Posterior vena cava (tissue), 2 donors: Measurements from ENCODE around the gene CGN. TPM values are rescaled to one million over a fixed set of nuclear protein-coding genes. Genes with fewer than 3 reads are reported as not detected.
A peak's percentile ranks its signal among the peaks of the same experiment; 100 is the strongest.
"Not testable (repeated sequence)": the region's sequence is repeated elsewhere in the genome, so short reads cannot be mapped to it uniquely, and the experiment has no call there.

Experiments used
- DNase-seq: peaks from one replicate; pipeline ENCODE4 v3.0.0-alpha.2; 2020; ENCODE audit warnings: low spot score
- intact Hi-C, 2 donors: fragments of 100-400 bp; cut with DNase I; formaldehyde crosslinking; loops; one replicate each; pipeline versions ENCODE4 v1.14.1 to v1.14.2; 2022 to 2023
- total RNA-seq, 2 donors: library from RNA; stranded (reverse); fragmentation: NEBNext Ultra II Directional; extraction: Animal tissue kit (Norgen Biotek cat#: 25700); gene quantifications; one replicate each; pipeline ENCODE4 v1.2.1, GENCODE V29; 2021
- donor health status: DM: yes; HTN: yes; CAD: no.
- donor health status: DM: yes; HTN: yes; CAD: no.

Gene CGN
- total RNA-seq, 2 donors from 2014 or later, result 0.29 TPM; not detected in 1

DNA sequence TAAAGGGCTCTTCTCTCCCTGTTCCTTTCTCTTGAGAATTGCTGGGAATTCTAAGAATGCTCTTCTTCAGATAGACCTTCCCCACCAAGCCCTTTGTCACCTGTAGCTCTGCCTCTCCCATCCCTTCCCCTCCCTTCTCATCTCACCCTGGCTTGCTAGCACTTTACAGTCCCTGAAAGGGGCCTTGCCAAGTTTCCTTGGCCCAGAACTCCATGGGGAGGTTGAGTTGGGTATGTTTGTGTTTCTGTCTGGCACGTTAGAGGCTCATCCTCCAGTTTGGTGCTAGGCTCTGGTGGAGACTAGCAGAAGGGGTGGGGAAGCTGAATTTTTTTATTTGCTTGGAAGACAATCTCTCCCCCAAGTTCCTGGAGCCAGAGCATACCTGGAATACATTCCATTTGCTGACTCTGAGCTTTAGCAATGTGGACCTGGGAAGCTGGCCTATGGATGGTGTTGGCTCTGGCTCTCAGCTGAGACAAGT lies 4.9 kb downstream of the CGN start:
- DNase-seq, result no peak
- intact Hi-C loops, result no loop called here

DNA sequence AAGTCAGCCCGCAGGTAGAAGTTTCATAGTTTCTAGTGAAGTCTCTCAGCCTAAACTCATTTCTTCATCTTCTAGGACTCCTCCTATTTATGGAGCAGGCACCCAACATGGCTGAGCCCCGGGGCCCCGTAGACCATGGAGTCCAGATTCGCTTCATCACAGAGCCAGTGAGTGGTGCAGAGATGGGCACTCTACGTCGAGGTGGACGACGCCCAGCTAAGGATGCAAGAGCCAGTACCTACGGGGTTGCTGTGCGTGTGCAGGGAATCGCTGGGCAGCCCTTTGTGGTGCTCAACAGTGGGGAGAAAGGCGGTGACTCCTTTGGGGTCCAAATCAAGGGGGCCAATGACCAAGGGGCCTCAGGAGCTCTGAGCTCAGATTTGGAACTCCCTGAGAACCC lies 7.2 kb downstream of the CGN start:
- no peak for DNase-seq
- intact Hi-C loops, result no loop called here

GRCh38 chr1:151518936-151519335 lies 7.7 kb downstream of the CGN start:
- intact Hi-C loops, result no loop called here
- DNase-seq, result no peak

DNA sequence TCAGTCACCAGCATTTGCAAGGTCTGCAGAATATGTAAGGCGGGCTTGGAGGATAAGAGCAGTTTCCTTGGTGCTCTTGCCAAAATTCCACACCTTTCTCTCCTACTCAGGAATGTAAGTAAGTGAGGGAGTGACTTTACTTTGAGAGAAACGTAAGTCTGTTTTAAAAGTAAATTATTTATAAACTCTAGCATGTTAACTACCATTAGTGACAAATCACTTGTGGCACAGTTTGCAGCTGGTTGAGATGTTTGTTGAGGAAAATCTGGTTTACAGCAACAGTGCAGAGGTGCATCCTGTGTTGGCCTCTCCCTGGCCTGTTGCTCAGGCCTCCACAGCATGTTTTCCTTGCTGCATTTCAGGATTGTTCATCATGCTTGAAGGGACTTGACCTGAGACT lies 8.5 kb downstream of the CGN start:
- no peak for DNase-seq
- intact Hi-C loops, result no loop called here

GRCh38 chr1:151520359-151520758 lies 9.2 kb downstream of the CGN start:
- intact Hi-C loops, result no loop called here
- no peak for DNase-seq

DNA sequence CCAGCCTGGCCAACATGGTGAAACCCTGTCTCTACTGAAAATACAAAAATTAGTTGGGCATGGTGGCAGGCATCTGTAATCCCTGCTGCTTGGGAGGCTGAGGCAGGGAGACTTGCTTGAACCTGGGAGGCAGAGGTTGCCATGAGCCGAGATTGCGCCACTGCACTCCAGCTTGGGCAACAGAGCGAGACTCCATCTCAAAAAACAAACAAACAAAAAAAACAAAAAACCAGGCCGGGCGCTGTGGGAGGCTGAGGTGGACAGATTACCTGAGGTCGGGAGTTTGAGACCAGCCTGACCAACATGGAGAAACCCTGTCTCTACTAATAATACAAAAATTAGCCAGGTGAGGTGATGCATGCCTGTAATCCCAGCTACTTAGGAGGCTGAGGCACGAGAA lies 11.2 kb downstream of the CGN start:
- intact Hi-C loops, DNase-seq: not testable (repeated sequence)

DNA sequence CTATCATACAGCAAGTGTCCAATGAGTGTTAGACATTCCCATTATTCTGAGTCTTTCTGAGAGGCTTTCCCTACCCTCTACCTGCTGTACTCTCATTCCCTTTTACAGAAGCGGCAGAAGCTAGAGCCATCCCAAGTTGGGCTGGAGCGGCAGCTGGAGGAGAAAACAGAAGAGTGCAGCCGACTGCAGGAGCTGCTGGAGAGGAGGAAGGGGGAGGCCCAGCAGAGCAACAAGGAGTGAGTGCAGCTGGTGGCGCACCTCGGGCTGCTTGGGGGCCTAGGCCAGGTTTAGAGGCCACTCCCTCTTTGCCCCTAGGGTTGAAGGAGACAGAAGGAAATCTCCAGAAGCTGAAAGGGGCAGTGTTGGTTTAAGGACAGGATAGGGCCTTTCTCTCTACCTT lies 12.1 kb downstream of the CGN start:
- no peak for DNase-seq
- intact Hi-C loops, result no loop called here

DNA sequence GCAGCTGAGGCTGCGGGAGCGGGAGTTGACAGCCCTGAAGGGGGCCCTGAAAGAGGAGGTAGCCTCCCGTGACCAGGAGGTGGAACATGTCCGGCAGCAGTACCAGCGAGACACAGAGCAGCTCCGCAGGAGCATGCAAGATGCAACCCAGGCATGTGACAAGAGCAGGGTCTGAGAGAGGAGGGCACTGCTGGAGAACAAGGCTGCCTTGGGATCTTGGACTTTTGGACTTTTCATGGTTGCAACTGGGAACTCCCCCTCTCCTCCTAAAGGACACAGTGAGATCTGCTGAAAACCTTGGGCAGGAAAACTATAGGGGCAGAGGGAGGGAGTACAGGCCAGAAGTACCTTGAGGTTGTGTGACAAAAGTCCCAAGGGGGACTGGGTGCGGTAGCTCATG lies 13.5 kb downstream of the CGN start:
- intact Hi-C loops, result no loop called here

DNA sequence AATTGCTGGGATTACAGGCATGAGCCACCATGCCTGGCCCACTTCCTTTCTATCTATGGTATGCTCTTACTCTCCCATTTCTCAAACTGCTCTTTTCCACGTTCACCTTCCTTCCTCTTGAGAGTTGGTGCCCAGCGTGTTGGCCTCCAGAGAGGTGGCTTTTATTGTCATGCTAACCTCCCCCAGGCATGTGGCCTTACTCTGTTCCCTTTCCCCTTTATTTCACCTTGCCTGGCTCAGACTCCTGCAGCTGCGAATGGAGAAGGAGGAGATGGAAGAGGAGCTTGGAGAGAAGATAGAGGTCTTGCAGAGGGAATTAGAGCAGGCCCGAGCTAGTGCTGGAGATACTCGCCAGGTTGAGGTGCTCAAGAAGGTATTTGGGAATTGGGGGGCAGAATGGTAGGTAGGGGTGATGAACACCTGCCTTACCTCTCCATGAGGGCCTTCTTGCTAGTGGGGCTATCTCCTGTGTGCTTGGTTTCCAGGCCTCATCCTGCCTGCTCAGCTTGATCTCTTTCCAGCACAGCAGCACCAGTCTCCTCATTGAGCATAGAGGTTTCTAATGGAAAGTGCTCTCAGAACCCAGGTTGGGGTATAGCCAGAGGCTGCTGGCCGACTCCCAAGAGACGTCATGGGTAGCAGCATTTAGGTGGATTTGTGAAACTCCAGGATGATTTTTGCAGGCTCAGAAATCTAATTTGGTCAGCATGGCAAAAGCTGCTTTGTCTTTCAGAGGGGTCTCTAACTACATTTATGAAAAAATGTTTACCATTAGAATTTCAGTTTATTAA lies 15.7 kb downstream of the CGN start:
- intact Hi-C loops, result no loop called here
- DNase-seq, result peak; percentile 24

More for the DNA sequence above, 13.5 kb downstream of the CGN start:
- peak; percentile 44 for DNase-seq

GRCh38 chr1:151529211-151529702 lies 18.1 kb downstream of the CGN start:
- DNase-seq, result no peak

DNA sequence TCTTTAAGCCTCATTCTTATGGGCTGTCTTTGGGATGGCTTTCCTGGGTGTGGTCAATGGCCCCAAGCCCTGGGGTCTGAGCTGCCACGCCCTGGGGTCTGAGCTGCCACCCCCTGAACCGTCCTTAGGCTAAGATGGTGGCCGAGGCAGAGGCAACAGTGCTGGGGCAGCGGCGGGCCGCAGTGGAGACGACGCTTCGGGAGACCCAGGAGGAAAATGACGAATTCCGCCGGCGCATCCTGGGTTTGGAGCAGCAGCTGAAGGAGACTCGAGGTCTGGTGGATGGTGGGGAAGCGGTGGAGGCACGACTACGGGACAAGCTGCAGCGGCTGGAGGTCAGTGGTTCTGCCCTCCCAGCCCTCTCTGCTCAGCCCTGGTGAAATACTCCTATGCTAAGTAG lies 18.6 kb downstream of the CGN start:
- no peak for DNase-seq
- intact Hi-C loops, result loop anchor here in 1 of 2 donors (10.0 kb wide), 1 partner anchor 205 kb away; no protein-coding TSS in a partner anchor

More at GRCh38 chr1:151529211-151529702, 18.1 kb downstream of the CGN start:
- intact Hi-C loops, result no loop called here

- DNase-seq, result no peak
- intact Hi-C loops, result loop anchor here in 1 of 2 donors (10.0 kb wide), 1 partner anchor 204 kb away; no protein-coding TSS in a partner anchor
These were observed 19.3 kb downstream of the CGN start for GRCh38 chr1:151530461-151530860.

DNA sequence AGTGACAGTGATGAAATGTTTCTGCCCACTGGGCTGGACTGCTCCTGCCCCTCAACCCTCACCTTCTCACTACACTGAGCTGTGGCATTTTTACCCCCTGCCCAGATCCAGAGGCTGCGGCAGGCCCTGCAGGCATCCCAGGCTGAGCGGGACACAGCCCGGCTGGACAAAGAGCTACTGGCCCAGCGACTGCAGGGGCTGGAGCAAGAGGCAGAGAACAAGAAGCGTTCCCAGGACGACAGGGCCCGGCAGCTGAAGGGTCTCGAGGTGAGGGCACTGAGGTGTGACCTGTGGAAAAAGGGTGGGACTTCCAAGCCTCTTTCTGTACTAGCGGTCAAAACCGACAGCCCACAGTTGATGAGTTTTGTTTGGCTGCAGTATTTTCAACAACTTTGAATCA lies 22.7 kb downstream of the CGN start:
- DNase-seq, result no peak
- intact Hi-C loops, result loop anchor here in 1 of 2 donors (10.0 kb wide), 1 partner anchor 201 kb away; no protein-coding TSS in a partner anchor

- peak; percentile 94 for DNase-seq
- intact Hi-C loops, result loop anchor here (5.0 to 10.0 kb wide), 2 partner anchors 200 to 203 kb away; no protein-coding TSS in a partner anchor
These were observed 23.6 kb downstream of the CGN start for GRCh38 chr1:151534662-151535278.

DNA sequence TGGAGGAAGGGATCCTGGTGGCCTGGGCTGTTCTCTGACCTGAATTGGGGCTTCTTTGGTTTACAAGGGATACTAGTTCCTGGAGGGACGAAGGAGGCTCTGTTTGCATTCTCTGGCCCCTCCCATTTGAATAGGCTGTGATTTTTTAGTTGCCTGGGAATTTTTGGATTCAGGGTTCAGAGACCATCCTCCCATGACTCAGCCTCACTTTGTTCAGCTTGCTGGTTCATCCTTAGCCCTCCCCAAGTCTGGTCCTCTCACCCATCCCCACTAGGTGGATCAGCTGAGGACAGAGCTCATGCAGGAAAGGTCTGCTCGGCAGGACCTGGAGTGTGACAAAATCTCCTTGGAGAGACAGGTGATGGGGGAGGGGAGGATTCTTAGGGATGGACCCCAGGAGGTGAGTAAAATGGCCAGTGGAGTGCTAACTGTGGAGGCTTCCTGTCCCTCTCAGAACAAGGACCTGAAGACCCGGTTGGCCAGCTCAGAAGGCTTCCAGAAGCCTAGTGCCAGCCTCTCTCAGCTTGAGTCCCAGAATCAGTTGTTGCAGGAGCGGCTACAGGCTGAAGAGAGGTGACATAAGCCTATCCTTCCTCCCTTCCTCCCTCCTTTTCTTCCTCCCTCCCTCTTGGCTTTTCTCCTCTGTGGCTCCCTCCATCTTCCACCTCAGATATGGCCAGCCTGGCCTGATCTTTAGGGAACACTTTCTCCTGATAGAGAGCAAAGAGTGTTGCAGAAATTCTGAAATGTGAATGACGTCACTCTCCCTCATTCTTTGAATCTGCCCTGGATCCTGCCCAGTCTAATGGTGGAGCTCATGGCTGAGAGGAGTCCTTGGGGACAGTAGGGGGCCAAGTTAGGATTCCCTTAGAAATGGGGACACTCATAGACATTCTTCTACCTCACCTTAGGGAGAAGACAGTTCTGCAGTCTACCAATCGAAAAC lies 24.4 kb downstream of the CGN start:
- DNase-seq, result no peak
- intact Hi-C loops, result loop anchor here (5.0 to 10.0 kb wide), 2 partner anchors 199 to 202 kb away; no protein-coding TSS in a partner anchor

DNA sequence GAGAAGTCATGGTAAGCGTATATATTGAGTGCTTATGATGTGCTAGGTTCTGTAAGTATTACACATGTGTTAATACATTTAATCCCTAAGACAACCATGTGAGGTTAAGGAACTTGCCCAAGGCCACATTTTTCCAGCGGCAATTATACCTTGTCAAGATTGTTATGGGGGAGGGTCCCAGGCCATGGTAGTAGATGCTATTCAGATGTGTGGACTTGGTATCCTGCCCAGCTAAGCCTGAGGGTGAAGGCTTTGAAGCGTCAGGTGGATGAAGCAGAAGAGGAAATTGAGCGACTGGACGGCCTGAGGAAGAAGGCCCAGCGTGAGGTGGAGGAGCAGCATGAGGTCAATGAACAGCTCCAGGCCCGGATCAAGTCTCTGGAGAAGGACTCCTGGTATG lies 25.3 kb downstream of the CGN start:
- intact Hi-C loops, result loop anchor here (5.0 to 10.0 kb wide), 2 partner anchors 198 to 201 kb away; no protein-coding TSS in a partner anchor

GRCh38 chr1:151537112-151537511 lies 25.9 kb downstream of the CGN start:
- DNase-seq, result no peak
- intact Hi-C loops, result loop anchor here (5.0 to 10.0 kb wide), 2 partner anchors 198 to 200 kb away; no protein-coding TSS in a partner anchor

More for the DNA sequence above, 25.3 kb downstream of the CGN start:
- DNase-seq, result no peak

DNA sequence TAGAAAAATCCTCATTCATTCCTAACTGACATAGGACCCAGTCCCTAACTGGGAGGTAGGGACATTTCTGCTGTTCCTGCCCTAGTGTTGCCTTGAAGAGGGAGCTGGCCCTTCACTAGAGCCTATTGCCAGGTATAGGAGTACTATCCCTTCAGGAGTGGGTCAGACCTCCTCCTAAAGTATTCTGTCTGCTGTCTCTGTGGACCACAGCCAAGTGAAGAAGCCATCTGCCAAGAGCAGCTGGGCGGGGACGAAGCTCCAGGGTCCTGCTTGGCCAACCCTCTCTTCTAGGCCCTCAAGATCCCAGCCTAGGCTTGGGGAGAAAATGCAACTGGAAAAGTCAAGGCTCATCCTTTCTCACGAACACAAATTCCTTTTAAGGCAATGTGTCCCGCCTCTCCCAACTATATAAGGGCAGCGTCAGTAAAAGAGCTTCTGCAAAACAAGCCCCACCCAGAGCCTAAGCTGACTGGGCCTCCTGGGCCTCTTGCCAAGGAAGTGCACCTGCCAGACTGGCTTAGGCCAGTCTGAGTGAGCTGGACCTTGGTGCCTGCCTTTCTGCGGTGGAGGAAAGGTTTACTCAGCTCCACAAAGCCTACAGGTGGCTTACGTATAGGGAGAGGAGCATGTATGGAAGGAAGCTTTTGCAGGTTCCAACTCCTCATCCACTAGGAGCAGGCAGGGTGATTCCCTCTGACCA lies 28.3 kb downstream of the CGN start:
- intact Hi-C loops, result loop anchor here (5.0 to 10.0 kb wide), 2 partner anchors 195 to 198 kb away; no protein-coding TSS in a partner anchor
- peak; percentile 88 for DNase-seq
